Neural progenitor cell (in vitro differentiated cells): ENCODE results near the gene DNAH7. TPM values are rescaled to one million over a fixed set of nuclear protein-coding genes. Genes with fewer than 3 reads are reported as not detected.

Experiments
- DNase-seq: peaks from one replicate; pipeline ENCODE4 v3.0.0-alpha.2; 2016; ENCODE audit warnings: low spot score
- H2AFZ ChIP-seq: fragments of 200-600 bp; sonication (generic); replicated peaks from 2 replicates; pipeline ENCODE4 v1.6.1; 2016; ENCODE audit warnings: antibody characterized with exemption
- H3F3A ChIP-seq: fragments of 200-600 bp; sonication (generic); 2 replicates; pipeline ENCODE4 v1.6.1; 2016; ENCODE audit warnings: antibody characterized with exemption, low read depth
- H3K27ac ChIP-seq: fragments of 200-600 bp; sonication (generic); 2 replicates; pipeline ENCODE4 v1.5.1; 2016; ENCODE audit warnings: mild to moderate bottlenecking
- H3K27me3 ChIP-seq: fragments of 200-600 bp; sonication (generic); 2 replicates; pipeline ENCODE4 v1.6.1; 2016; ENCODE audit warnings: mild to moderate bottlenecking, moderate library complexity
- H3K36me3 ChIP-seq: fragments of 200-600 bp; sonication (generic); 2 replicates; pipeline ENCODE4 v1.5.1; 2016
- H3K4me1 ChIP-seq: fragments of 200-600 bp; sonication (generic); 2 replicates; pipeline ENCODE4 v1.6.1; 2016; ENCODE audit warnings: mixed run types
- H3K4me2 ChIP-seq: fragments of 200-600 bp; sonication (generic); 2 replicates; pipeline ENCODE4 v1.6.1; 2016
- H3K4me3 ChIP-seq: fragments of 200-600 bp; sonication (generic); 2 replicates; pipeline ENCODE4 v1.5.1; 2016
- H3K79me2 ChIP-seq: fragments of 200-600 bp; sonication (generic); 2 replicates; pipeline ENCODE4 v1.6.1; 2016; ENCODE audit warnings: low read depth
- H3K9ac ChIP-seq: fragments of 200-600 bp; sonication (generic); 2 replicates; pipeline ENCODE4 v1.6.1; 2016
- H3K9me3 ChIP-seq: fragments of 200-600 bp; sonication (generic); 2 replicates; pipeline ENCODE4 v1.5.1; 2016; ENCODE audit warnings: low read depth
- H4K20me1 ChIP-seq: fragments of 200-600 bp; sonication (generic); 2 replicates; pipeline ENCODE4 v1.6.1; 2016; ENCODE audit warnings: low read depth
- H3K27ac Mint-ChIP-seq: 3 replicates; pipeline ENCODE4 v1.8.0; 2021; ENCODE audit warnings: mixed read lengths
- H3K27me3 Mint-ChIP-seq: 2 replicates; pipeline ENCODE4 v1.8.0; 2022; ENCODE audit warnings: low read depth, mild to moderate bottlenecking, inconsistent platforms, moderate library complexity, mixed read lengths; ENCODE audit not compliant: insufficient read depth
- H3K36me3 Mint-ChIP-seq: 3 replicates; pipeline ENCODE4 v1.8.0; 2021; ENCODE audit warnings: mixed read lengths
- H3K4me1 Mint-ChIP-seq: 3 replicates; pipeline ENCODE4 v1.8.0; 2021; ENCODE audit warnings: mixed read lengths
- H3K4me3 Mint-ChIP-seq: 3 replicates; pipeline ENCODE4 v1.8.0; 2021; ENCODE audit warnings: mild to moderate bottlenecking, moderate library complexity, mixed read lengths
- H3K9me3 Mint-ChIP-seq: 3 replicates; pipeline ENCODE4 v1.8.0; 2020; ENCODE audit warnings: mixed read lengths
- CTCF ChIP-seq: fragments of 200-600 bp; sonication (generic); IDR thresholded peaks from 2 replicates; pipeline ENCODE4 v1.5.1; 2017; ENCODE audit warnings: antibody characterized with exemption, mild to moderate bottlenecking
- EZH2 ChIP-seq: fragments of 200-600 bp; sonication (generic); IDR thresholded peaks from 2 replicates; pipeline ENCODE4 v1.6.1; 2017; ENCODE audit warnings: antibody characterized with exemption, mild to moderate bottlenecking, moderate library complexity
- EZH2phosphoT487 ChIP-seq: fragments of 200-600 bp; sonication (generic); IDR thresholded peaks from 2 replicates; pipeline ENCODE4 v1.6.1; 2017; ENCODE audit warnings: antibody characterized with exemption
- total RNA-seq: library from RNA; depleted of rRNA; stranded (reverse); fragments of >200 nt; gene quantifications from 2 replicates; pipeline ENCODE4 v1.2.3, GENCODE V29; 2015; ENCODE audit warnings: low replicate concordance

DNAH7 gene
- total RNA-seq, 1 donor from 2014 or later: 0.49 TPM

- H3K4me1 Mint-ChIP-seq: no peaks in the 10 kb centered on the region
- H3K27ac ChIP-seq: no peak overlapping the region
- H3K4me2 ChIP-seq: no peak overlapping the region
- peaks cover 3% of the 10 kb centered on the region for H3K27me3 Mint-ChIP-seq
- no peaks in the 10 kb centered on the region for H3K27me3 ChIP-seq
- H3K9ac ChIP-seq: no peak overlapping the region
- peaks cover 3% of the 10 kb centered on the region for H3K36me3 Mint-ChIP-seq
- no peaks in the 10 kb centered on the region for H4K20me1 ChIP-seq
- no peaks in the 10 kb centered on the region for H3F3A ChIP-seq
- no peak overlapping the region for H3K4me3 Mint-ChIP-seq
- H3K79me2 ChIP-seq: no peaks in the 10 kb centered on the region
- peaks cover 4% of the 10 kb centered on the region for H3K9me3 ChIP-seq
- peaks cover 9% of the 10 kb centered on the region for H3K9me3 Mint-ChIP-seq
- H3K27ac Mint-ChIP-seq: no peak overlapping the region
- no peak for DNase-seq
- no peak for TF ChIP-seq EZH2phosphoT487
- H3K4me3 ChIP-seq: no peak overlapping the region
- H3K36me3 ChIP-seq: no peaks in the 10 kb centered on the region
- H3K4me1 ChIP-seq: no peaks in the 10 kb centered on the region
- no peak overlapping the region for H2AFZ ChIP-seq
Measured at GRCh38 chr2:195763866-195764265, 304.8 kb downstream of the DNAH7 start.

GRCh38 chr2:195759877-195760276, 308.8 kb downstream of the DNAH7 start:
- Histone ChIP-seq H3K27ac (no peak overlapping the region), H3K9me3 (peaks cover 4% of the 10 kb centered on the region), H3K9ac (no peak overlapping the region), H3K4me3 (no peak overlapping the region), H3K79me2 (no peaks in the 10 kb centered on the region), H3K27me3 (no peaks in the 10 kb centered on the region), H3F3A (no peaks in the 10 kb centered on the region), H3K4me1 (peaks cover 11% of the 10 kb centered on the region), H3K36me3 (no peaks in the 10 kb centered on the region), H4K20me1 (no peaks in the 10 kb centered on the region), H2AFZ (no peak overlapping the region), H3K4me2 (no peak overlapping the region)
- Mint-ChIP-seq H3K36me3 (peaks cover 3% of the 10 kb centered on the region), H3K4me1 (no peaks in the 10 kb centered on the region), H3K4me3 (no peak overlapping the region), H3K9me3 (peaks cover 5% of the 10 kb centered on the region), H3K27me3 (peaks cover 3% of the 10 kb centered on the region), H3K27ac (no peak overlapping the region)
- no peak for TF ChIP-seq EZH2phosphoT487
- no peak for TF ChIP-seq EZH2
- no peak for TF ChIP-seq CTCF
- no peak for DNase-seq

- no peak overlapping the region for H3K27ac ChIP-seq
- no peak overlapping the region for H2AFZ ChIP-seq
- Mint-ChIP-seq H3K9me3 (peaks cover 2% of the 10 kb centered on the region), H3K4me3 (no peak overlapping the region), H3K27me3 (peaks cover 3% of the 10 kb centered on the region), H3K27ac (no peak overlapping the region), H3K36me3 (peaks cover 3% of the 10 kb centered on the region), H3K4me1 (no peaks in the 10 kb centered on the region)
- no peak overlapping the region for H3K4me3 ChIP-seq
- H4K20me1 ChIP-seq: no peaks in the 10 kb centered on the region
- H3K4me2 ChIP-seq: no peak overlapping the region
- H3K9ac ChIP-seq: no peak overlapping the region
- no peaks in the 10 kb centered on the region for H3K36me3 ChIP-seq
- H3K9me3 ChIP-seq: peaks cover 4% of the 10 kb centered on the region
- no peaks in the 10 kb centered on the region for H3F3A ChIP-seq
- no peak for DNase-seq
- H3K79me2 ChIP-seq: no peaks in the 10 kb centered on the region
- no peaks in the 10 kb centered on the region for H3K27me3 ChIP-seq
- peaks cover 11% of the 10 kb centered on the region for H3K4me1 ChIP-seq
- no peak for TF ChIP-seq EZH2
- TF ChIP-seq EZH2phosphoT487: no peak
- no peak for TF ChIP-seq CTCF
Measured at GRCh38 chr2:195758846-195759245, 309.8 kb downstream of the DNAH7 start.

GRCh38 chr2:195756218-195756942, 312.3 kb downstream of the DNAH7 start:
- H3K4me2 ChIP-seq: no peak overlapping the region

More at GRCh38 chr2:195756218-195756942, 312.3 kb downstream of the DNAH7 start:
- TF ChIP-seq EZH2phosphoT487: no peak
- TF ChIP-seq EZH2: no peak
- no peak for TF ChIP-seq CTCF
- Histone ChIP-seq H3K36me3 (no peaks in the 10 kb centered on the region), H3K79me2 (no peaks in the 10 kb centered on the region), H3K27me3 (no peaks in the 10 kb centered on the region), H3K27ac (no peak overlapping the region), H3K9ac (no peak overlapping the region), H4K20me1 (no peaks in the 10 kb centered on the region), H3K4me3 (no peak overlapping the region), H3K4me1 (peaks cover 11% of the 10 kb centered on the region), H2AFZ (no peak overlapping the region), H3K9me3 (no peaks in the 10 kb centered on the region), H3F3A (no peaks in the 10 kb centered on the region)
- Mint-ChIP-seq H3K4me3 (no peak overlapping the region), H3K36me3 (no peaks in the 10 kb centered on the region), H3K27me3 (peaks cover 3% of the 10 kb centered on the region), H3K27ac (no peak overlapping the region), H3K4me1 (no peaks in the 10 kb centered on the region), H3K9me3 (no peaks in the 10 kb centered on the region)
- no peak for DNase-seq
